RWPE1 (cell line): ENCODE measurements around the gene LAMP5.

ENCODE experiments used
- CTCF ChIA-PET: fragments of 350-600 bp; sonication (Branson Sonifier 250); formaldehyde crosslinking; extraction: SDS; loops from one replicate; lab custom pipeline; 2021; lab: Yijun Ruan, JAX
- POLR2A ChIA-PET: fragments of 400-600 bp; formaldehyde crosslinking; extraction: SDS; loops from one replicate; lab custom pipeline; 2020; ENCODE audit warnings: antibody characterized with exemption; ENCODE audit not compliant: low non-redundant PET; lab: Yijun Ruan, JAX
- DNase-seq: peaks from one replicate; pipeline ENCODE4 v3.0.0; 2012; ENCODE audit warnings: low spot score
- H3K27ac ChIP-seq: fragments of 450-650 bp; 2 replicates; pipeline ENCODE4 v1.5.1; 2017
- TF ChIP-seq, protein P1 (sequence below): fragments of 450-650 bp; conservative IDR thresholded peaks from 2 replicates; pipeline ENCODE4 v1.5.1; 2017; ENCODE audit warnings: low read depth, mild to moderate bottlenecking

The LAMP5 gene

DNA sequence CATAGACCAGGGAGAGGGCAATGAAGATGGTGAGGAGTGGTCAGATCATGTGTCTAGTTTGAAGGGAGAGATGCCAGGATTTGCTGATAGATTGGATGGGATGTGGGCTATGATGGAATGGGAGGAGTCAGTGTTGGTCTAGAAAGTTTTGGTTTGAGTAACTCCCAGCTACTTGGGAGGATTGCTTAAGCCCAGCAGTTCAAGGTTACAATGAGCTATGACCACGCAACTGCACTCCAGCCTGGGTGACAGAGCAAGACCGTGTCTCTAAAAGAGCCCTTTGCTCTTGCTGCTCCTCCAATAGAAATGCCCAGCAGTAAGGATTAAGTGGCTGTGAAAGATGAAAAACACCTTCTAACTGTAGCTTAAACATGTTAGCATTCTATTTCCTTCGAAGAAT lies 18.2 kb upstream of the LAMP5 start:
- POLR2A ChIA-PET = no interaction called here
- no peak for DNase-seq
- CTCF ChIA-PET = no interaction called here
- TF ChIP-seq, protein P1, sequence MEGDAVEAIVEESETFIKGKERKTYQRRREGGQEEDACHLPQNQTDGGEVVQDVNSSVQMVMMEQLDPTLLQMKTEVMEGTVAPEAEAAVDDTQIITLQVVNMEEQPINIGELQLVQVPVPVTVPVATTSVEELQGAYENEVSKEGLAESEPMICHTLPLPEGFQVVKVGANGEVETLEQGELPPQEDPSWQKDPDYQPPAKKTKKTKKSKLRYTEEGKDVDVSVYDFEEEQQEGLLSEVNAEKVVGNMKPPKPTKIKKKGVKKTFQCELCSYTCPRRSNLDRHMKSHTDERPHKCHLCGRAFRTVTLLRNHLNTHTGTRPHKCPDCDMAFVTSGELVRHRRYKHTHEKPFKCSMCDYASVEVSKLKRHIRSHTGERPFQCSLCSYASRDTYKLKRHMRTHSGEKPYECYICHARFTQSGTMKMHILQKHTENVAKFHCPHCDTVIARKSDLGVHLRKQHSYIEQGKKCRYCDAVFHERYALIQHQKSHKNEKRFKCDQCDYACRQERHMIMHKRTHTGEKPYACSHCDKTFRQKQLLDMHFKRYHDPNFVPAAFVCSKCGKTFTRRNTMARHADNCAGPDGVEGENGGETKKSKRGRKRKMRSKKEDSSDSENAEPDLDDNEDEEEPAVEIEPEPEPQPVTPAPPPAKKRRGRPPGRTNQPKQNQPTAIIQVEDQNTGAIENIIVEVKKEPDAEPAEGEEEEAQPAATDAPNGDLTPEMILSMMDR = no peak
- no peak overlapping the region for H3K27ac ChIP-seq

DNA sequence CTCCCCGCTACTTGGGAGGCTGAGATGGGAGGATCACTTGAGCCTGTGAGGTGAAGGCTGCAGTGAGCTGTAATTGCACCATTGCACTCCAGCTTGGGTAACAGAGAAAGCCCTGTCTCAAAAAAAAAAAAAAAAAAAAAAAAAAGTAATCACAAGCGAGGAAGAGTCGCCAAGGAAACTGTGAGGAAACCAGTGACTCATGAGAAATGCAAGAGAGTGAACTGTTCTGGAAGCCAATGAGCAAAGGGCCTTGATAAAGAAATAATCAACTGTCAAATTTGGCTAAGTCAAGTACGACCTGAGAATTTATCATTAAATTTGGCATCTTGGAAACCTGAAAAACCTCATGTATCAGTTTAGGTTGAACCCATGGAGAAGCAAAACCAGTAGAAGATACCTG lies 16.1 kb upstream of the LAMP5 start:
- DNase-seq = no peak
- POLR2A ChIA-PET = no interaction called here
- no peak overlapping the region for H3K27ac ChIP-seq
- TF ChIP-seq, protein P1 = no peak
- CTCF ChIA-PET = no interaction called here

DNA sequence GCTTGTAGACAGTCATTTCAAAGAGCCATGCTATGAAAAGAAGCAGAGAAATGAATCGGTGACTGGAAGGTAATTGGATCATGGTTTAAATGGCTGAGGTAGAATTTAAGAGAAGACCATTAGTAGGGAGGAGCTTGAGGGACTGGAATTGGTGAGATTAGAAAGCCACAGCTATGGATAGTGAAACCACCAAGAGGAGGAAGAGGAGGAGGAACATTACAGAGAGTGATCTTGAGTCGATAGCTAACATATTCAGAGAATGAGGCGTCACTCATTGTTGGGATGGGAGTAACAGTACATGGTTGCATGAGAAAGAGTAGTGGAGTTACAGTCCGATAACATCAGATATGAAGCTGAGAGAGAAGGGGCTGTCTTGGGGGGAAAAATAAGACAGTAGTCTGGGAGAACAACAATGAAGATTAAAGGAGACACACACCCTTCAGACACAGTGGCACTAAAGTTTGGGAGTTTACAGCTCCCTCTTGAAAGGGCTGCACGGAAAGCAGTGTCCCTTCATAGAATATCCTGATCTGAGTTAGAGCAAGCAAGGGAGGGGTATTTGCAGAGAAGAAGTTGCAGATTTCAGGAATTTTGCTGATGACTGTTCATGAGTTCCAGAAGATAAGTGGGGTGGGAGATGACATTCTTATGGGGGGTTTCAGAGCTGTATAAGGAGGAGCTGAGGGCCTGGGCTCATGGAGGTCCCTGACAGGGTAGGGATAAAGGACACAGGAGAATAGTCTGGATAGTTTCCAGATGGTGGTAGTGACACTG lies 15.1 kb upstream of the LAMP5 start:
- ChIA-PET POLR2A (no interaction called here), CTCF (no interaction called here)
- TF ChIP-seq, protein P1 = no peak
- no peak for DNase-seq
- H3K27ac ChIP-seq = no peak overlapping the region

DNA sequence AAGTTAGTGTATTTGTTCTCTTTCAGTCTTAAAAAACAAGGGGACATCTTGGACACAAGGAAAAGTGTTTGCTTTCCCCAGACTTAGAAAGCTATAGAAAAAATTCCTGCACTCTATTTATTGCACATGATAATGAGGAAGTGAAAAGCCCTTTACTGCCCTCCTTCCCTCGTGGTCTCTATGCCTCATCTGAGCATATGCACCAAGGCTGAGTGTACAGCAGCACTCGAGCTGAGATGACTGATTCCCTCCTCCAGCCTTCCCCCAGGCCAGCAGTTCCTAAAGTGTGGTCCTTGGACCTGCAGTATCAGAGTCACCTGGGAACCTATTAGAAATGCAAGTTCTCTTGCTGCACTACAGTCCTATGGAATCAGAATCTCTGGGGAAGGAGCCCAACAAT lies 14.3 kb upstream of the LAMP5 start:
- TF ChIP-seq, protein P1 = no peak
- DNase-seq = no peak
- ChIA-PET CTCF (no interaction called here), POLR2A (no interaction called here)
- no peak overlapping the region for H3K27ac ChIP-seq

DNA sequence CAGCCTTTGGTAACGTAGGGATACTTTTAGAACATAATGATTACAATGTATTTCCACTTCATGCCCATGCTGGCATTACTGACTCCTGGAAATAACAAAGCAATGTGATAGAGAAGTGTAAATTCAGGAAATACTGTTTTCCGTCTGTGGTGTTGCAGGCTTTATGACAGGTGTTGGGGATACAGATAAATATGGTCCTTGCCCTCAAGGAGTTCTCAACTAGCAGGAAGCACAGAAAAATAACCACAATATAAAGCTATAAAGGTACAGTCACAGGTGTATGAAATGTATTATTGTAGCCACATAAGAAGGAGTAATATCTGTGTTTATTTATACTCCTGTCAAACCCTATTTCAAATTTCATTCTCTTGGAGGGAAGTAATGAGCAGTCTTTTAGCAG lies 12.9 kb upstream of the LAMP5 start:
- no peak overlapping the region for H3K27ac ChIP-seq
- CTCF ChIA-PET = no interaction called here
- POLR2A ChIA-PET = no interaction called here
- DNase-seq = no peak
- TF ChIP-seq, protein P1 = no peak

DNA sequence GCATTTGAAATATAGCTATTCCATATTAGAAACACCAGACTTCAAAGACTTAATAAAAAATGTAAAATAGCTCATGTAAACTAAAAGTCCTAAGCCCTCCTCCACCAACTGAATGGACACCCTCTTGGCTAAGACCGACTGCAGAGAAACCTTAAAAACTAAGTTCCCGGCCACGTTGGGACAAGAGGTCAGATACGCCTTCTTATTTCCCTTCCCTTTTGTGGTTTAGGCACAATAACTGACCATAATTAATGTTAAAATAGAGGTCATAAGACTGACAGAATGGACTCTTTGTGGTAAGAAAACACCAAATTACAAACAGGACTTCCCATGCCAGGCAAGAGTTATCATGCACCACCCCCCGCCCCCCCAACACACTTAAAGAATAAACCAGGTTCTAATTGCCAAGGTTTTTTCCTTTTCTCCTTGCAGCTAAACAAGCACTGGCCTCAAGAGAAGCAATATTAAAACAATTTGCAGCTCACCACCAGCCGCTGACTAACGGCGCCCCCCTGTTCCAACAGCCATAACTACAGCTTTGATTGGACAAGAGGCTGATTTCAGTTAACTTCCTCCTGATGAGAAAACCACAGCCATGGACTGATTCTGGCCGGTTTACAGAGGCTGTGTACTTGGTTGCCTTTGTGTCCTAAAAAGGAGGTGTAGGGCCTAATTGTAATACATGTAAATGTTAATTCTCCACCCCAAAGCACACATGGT lies 10.7 kb upstream of the LAMP5 start:
- POLR2A ChIA-PET = no interaction called here
- no peak for DNase-seq

More for the DNA sequence above, 10.7 kb upstream of the LAMP5 start:
- CTCF ChIA-PET = no interaction called here
- H3K27ac ChIP-seq = no peak overlapping the region
- TF ChIP-seq, protein P1 = no peak
